Stimulated activated memory B cell treated with anti-CD40 and anti-IgM and Interleukin-4, amounts not matched to agents 10 μg/mL and 1 μg/mL and 100 μg/mL, for 72 hours (primary cell): ENCODE measurements around the gene KAT6B.
"Not testable (repeated sequence)": the region's sequence is repeated elsewhere in the genome, so short reads cannot be mapped to it uniquely, and the experiment has no call there.

ENCODE experiments used
- ATAC-seq: fragments of 150-1000 bp; cut with Tn5 transposase; 2 replicates; pipeline ENCODE4 v1.10.0; 2021
- H3K27ac Mint-ChIP-seq: one replicate; pipeline ENCODE4 v1.8.0; 2022; ENCODE audit warnings: mild to moderate bottlenecking, mixed read lengths
- H3K27me3 Mint-ChIP-seq: one replicate; pipeline ENCODE4 v1.8.0; 2022; ENCODE audit warnings: mixed read lengths
- H3K36me3 Mint-ChIP-seq: one replicate; pipeline ENCODE4 v1.8.0; 2022; ENCODE audit warnings: mixed read lengths
- H3K4me1 Mint-ChIP-seq: one replicate; pipeline ENCODE4 v1.8.0; 2022; ENCODE audit warnings: mixed read lengths
- H3K4me3 Mint-ChIP-seq: one replicate; pipeline ENCODE4 v1.8.0; 2022; ENCODE audit warnings: mild to moderate bottlenecking, moderate library complexity, mixed read lengths
- H3K9me3 Mint-ChIP-seq: one replicate; pipeline ENCODE4 v1.8.0; 2022; ENCODE audit warnings: mixed read lengths

The KAT6B gene

DNA sequence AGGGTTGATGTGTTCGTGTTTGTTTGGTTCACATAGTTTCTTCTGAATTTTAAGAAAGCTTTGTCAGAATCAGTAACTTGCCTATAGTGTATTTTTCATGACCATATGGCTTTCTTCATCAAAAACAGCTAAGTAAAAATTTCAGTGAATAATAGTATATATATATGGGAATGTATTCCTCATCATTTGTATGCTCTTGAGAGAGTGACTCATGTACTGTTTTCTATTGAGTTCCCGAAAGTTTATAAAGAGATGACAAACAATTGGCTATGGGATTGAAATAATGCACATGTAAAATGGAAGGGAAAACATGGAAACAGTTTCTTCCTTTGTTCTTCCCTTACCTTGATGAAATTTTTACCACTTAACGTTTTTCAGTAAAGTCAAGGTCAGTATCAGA lies 56.4 kb downstream of the KAT6B start:
- Mint-ChIP-seq H3K4me1 (peaks cover 21% of the 10 kb centered on the region), H3K4me3 (no peak overlapping the region), H3K9me3 (no peaks in the 10 kb centered on the region), H3K27me3 (no peaks in the 10 kb centered on the region), H3K27ac (no peak overlapping the region), H3K36me3 (peaks cover 17% of the 10 kb centered on the region)
- no peak for ATAC-seq

DNA sequence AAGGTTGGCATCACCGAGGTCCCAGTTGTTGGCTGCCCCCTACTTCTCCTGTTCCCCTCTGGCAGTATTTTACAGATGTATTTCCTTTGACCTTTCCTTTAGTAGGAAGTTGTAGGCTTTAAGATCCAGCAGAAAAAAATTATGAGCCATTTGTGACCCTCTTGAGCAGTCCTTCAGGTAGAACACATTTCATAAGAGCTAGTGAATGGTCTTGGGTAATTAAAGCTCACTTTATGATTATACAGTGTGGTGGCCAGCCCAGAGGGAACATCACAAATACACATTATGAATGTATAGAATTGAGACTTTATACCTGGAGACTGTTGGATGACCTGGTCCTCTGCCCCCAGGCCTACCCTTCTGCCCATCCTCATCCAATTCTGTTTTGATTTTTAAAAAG lies 57.0 kb downstream of the KAT6B start:
- Mint-ChIP-seq H3K27ac (no peak overlapping the region), H3K27me3 (no peaks in the 10 kb centered on the region), H3K36me3 (peaks cover 17% of the 10 kb centered on the region), H3K4me1 (peaks cover 27% of the 10 kb centered on the region), H3K4me3 (no peak overlapping the region), H3K9me3 (no peaks in the 10 kb centered on the region)
- no peak for ATAC-seq

DNA sequence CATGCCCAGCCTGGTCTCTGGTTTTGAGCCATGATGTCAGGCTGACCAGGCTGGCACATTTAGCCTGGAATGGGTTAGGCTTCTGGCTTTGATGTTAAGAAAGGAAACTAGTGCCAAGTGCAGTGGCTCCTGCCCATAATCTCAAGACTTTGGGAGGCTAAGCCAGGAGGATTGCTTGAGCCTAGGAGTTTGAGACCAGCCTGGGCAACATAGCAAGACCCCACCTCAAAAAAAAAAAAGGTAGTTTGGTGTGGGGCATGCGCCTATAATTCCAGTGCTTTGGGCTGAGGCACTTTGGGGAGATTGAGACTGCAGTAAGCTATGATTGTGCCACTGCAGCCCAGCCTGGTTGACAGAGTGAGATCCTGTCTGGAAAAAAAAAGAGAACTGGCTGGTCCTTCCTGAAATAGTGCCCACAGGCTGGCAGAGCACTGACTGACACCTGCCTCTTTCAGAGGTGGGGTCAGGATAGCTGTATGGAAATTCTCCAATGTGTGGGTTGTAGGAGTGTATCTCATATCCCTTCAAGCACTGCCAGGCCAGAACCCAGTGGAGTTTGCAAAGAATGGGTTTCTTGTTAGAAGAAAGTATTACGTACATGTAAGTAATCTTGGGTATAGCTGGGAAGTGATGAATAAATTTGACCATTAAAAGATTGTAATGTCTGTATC lies 61.3 kb downstream of the KAT6B start:
- H3K36me3 Mint-ChIP-seq: peaks cover 21% of the 10 kb centered on the region
- peaks cover 52% of the 10 kb centered on the region for H3K4me1 Mint-ChIP-seq
- no peaks in the 10 kb centered on the region for H3K9me3 Mint-ChIP-seq
- H3K27me3 Mint-ChIP-seq: no peaks in the 10 kb centered on the region
- H3K4me3 Mint-ChIP-seq: no peak overlapping the region
- ATAC-seq: no peak
- H3K27ac Mint-ChIP-seq: no peak overlapping the region

DNA sequence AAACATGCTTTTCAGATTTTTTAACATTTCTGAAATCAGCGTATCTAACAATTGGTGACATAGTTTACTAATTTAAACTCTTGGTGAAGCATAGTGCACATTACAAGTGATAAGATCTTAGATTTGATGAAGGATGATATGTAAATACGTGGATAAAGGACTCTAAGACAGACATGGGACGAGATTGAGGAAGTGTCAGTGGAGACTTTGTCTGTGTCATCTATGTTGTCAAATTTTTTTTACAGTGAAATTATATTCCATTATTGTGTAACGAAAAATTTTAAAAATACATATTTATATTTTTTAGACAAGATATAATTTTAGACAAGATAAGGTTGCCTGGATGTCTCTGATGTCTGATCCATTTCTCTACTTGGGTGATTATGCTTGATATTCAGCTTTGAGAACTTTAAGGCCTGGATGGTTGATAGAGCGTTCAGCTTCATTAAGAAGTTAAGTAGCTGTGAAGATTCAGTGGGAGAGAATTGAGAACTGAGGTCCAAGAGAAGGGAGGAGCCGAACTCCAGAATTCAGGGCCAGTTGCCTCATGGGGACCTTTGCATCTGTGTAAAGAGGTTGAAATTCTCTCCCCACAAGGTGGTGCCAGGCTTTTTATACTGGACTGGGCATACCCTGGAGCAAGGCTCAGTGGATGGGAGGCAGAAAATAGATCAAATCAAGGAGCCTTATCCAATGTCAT lies 62.7 kb downstream of the KAT6B start:
- ATAC-seq: no peak
- H3K27me3 Mint-ChIP-seq: no peaks in the 10 kb centered on the region
- H3K4me3 Mint-ChIP-seq: no peak overlapping the region
- H3K9me3 Mint-ChIP-seq: no peaks in the 10 kb centered on the region
- H3K27ac Mint-ChIP-seq: peak overlapping the region; percentile 25
- H3K36me3 Mint-ChIP-seq: peaks cover 28% of the 10 kb centered on the region
- H3K4me1 Mint-ChIP-seq: peaks cover 47% of the 10 kb centered on the region

DNA sequence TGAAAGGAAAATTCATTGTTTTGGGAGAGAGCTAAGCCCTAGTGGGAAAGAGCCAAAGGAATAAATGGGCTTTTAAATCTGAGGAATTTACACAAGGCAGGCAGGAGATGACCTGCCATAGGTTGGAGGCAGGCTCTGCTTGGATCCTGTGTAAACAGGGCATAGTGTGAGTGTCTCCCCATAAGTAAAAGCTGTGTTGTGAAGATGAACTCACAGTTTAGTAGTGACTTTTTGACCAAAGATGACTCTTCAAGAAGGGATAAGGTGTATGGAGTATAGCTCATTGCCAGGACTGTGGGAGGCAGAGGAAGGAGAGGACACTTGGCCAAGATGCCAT lies 63.2 kb downstream of the KAT6B start:
- Mint-ChIP-seq H3K36me3 (peaks cover 30% of the 10 kb centered on the region), H3K9me3 (no peaks in the 10 kb centered on the region), H3K27me3 (no peaks in the 10 kb centered on the region), H3K4me3 (no peak overlapping the region), H3K4me1 (peaks cover 50% of the 10 kb centered on the region), H3K27ac (peak overlapping the region; percentile 25)
- ATAC-seq: no peak

DNA sequence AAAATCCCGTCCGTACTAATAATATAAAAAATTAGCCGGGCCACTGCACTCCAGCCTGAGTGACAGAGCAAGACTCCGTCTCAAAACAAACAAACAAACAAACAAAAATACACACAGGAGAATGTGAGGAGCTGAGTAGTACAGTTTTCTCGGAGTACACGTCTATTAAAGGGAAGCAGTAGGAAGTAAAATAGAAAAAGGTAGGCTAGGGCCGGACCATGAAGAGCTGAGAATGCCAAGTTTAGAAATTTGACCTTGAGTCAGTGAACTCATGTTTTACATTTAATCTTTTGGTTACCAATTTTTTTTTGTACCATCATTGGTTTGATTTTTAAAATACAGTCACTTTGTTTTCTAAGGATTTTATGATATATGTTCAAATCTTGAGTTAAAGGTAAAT lies 64.1 kb downstream of the KAT6B start:
- no peaks in the 10 kb centered on the region for H3K9me3 Mint-ChIP-seq

DNA sequence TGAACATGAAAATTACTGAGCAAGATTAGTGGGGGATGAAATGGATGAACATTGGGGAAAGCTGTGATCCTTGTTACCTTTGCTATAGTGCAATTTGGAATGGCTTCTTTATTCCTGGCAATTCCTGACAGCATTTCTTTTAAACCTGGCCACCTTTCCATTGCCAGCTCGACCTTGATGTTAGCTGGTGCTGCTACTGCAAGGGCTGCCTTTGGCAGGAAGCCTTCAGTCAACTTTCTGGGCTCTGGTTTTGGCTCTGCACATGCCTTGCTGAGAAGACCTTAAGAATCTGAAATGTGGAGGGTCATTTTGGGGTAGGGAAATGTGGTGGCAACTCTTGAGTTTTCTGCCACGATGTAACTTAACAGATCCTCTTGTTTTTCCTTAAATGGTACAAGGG lies 64.7 kb downstream of the KAT6B start:
- peaks cover 41% of the 10 kb centered on the region for H3K36me3 Mint-ChIP-seq
- H3K9me3 Mint-ChIP-seq: no peaks in the 10 kb centered on the region
- ATAC-seq: no peak
- peaks cover 65% of the 10 kb centered on the region for H3K4me1 Mint-ChIP-seq
- H3K4me3 Mint-ChIP-seq: no peak overlapping the region
- H3K27ac Mint-ChIP-seq: no peak overlapping the region
- no peaks in the 10 kb centered on the region for H3K27me3 Mint-ChIP-seq

More for the DNA sequence above, 64.1 kb downstream of the KAT6B start:
- no peak for ATAC-seq
- H3K27me3 Mint-ChIP-seq: no peaks in the 10 kb centered on the region
- H3K4me1 Mint-ChIP-seq: peaks cover 59% of the 10 kb centered on the region
- no peak overlapping the region for H3K27ac Mint-ChIP-seq
- H3K4me3 Mint-ChIP-seq: no peak overlapping the region
- peaks cover 35% of the 10 kb centered on the region for H3K36me3 Mint-ChIP-seq

DNA sequence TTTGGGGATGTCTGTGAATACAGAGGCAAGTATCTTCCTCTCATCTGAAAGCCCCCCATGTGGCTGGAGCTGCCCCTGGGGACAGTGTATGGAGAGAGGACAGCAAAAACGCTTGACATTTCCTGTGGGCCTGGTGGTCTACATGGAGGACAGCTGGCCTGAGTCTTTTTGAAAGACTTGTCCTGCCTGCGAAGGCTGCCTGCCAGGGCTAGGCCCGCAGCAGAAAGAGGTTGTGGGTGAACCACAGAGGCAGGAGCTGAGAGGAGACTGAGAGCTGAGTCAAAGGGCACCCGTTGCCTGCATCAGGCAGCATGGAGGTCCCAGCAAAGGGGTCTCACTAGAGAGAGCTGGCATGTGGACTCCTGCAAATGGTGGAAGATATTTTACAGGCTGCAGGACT lies 66.4 kb downstream of the KAT6B start:
- no peaks in the 10 kb centered on the region for H3K27me3 Mint-ChIP-seq
- peaks cover 78% of the 10 kb centered on the region for H3K4me1 Mint-ChIP-seq
- no peaks in the 10 kb centered on the region for H3K9me3 Mint-ChIP-seq
- no peak overlapping the region for H3K27ac Mint-ChIP-seq
- peaks cover 46% of the 10 kb centered on the region for H3K36me3 Mint-ChIP-seq
- no peak overlapping the region for H3K4me3 Mint-ChIP-seq
- ATAC-seq: no peak

DNA sequence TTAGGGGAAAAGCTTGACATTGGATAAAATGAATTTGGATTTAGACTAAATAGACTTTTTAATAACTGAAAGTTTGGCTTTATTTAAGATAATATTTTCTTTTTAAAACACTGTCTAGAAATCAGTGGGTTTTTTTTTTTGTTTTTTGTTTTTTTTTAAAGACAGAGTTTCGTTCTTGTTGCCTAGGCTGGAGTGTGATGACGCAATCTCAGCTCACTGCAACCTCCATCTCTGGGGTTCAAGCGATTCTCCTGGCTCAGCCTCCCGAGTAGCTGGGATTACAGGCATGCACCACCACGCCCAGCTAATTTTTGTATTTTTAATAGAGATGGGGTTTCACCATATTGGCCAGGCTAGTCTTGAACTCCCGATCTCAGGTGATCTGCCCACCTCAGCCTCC lies 66.9 kb downstream of the KAT6B start:
- not testable (repeated sequence) for H3K27ac Mint-ChIP-seq

DNA sequence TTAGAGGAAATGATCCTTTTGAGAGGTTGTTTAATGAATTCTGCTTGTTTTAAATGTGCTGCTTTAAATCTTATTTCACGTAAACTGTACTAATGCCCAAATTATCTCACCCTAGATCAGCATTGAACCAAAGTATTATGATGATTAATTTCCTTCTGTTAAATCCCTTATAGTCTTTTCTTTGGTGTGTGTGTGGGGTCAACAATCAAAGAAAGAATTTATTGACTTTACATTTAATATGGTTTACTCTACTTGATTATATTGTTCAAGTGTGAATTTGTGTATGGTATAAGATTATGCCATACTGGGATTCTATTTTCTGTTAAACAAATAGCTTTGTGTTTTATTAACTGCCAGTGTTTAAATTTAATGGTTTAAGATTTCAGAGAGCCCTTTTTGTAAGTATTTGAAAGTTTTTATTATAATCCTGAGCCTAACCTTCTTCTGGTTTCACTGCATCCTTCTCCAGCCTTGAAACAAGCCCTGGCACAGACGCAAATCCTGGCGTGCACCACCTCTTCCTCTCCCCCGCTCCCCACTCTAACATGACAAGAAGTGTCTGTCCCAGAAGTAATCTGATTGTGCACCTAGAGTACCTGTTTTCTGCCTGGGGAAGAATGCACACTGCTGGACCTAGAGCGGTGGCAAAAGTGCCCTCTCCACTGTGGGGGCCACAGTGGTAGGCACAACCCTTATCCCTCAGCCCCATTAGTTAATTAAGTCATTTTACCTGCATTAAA lies 70.6 kb downstream of the KAT6B start:
- Mint-ChIP-seq H3K36me3 (peaks cover 32% of the 10 kb centered on the region), H3K9me3 (no peaks in the 10 kb centered on the region), H3K4me3 (no peak overlapping the region), H3K27ac (no peak overlapping the region), H3K27me3 (no peaks in the 10 kb centered on the region), H3K4me1 (peaks cover 68% of the 10 kb centered on the region)
- no peak for ATAC-seq

More for the DNA sequence above, 66.9 kb downstream of the KAT6B start:
- H3K9me3 Mint-ChIP-seq, H3K27me3 Mint-ChIP-seq, ATAC-seq, H3K4me3 Mint-ChIP-seq: not testable (repeated sequence)
- Mint-ChIP-seq H3K4me1 (peaks cover 78% of the 10 kb centered on the region), H3K36me3 (peaks cover 46% of the 10 kb centered on the region)

DNA sequence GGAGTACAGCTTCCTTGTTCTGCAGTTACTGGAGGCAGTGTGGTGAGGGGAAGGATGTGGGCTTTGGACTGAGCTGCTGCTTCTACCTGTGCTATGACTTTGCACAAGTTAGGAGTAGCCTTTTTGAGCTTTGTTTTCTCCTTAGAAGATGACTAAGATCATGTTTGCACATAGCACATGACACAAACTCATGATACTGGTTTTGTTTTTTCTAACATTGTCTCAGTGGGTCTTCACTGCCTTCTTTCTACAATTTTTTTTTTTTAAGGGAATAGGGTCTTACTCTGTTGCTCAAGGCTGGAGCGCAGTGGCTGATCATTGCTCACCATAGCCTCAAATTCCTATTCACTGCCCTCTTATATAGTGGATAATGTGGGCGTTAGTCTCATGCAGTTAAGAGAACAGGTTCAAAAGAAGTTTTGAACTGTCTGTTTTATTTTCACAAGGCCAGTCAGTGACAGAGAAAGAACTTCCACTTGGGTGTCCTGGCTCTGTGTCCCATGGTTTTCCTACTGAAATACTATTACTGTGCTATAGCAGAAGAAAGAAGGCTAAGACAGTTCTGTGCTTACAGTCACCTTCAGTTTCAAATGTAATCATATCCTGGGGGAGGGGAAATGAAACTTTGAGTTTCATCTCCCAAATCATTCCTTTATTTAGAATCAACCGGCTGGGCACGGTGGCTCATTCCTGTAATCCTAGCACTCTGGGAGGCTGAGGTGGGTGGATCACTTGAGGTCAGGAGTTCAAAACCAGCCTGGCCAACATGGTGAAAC lies 72.0 kb downstream of the KAT6B start:
- Mint-ChIP-seq H3K27ac (no peak overlapping the region), H3K9me3 (no peaks in the 10 kb centered on the region), H3K27me3 (no peaks in the 10 kb centered on the region), H3K36me3 (peaks cover 22% of the 10 kb centered on the region), H3K4me1 (peaks cover 64% of the 10 kb centered on the region), H3K4me3 (no peak overlapping the region)
- ATAC-seq: peak; percentile 60

DNA sequence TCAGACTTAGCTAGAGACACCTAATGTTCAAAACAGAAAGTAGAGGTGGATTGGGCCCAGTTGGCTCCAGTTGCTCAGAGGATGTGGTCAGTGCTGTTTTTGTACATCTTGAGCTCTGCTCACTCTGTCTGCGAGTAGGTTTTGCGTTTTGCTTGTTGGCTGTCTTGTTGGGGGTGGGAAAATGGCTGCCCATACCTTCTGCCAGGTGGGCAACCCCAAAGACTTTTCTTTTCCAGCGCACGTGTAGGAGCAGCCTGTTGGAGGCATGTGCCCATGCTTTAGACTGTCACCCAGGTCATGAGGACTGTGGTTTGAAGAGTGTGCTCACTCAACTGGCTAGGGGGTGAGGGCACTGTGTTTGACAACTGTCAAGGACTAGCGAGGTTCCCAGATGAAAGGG lies 73.9 kb downstream of the KAT6B start:
- peaks cover 48% of the 10 kb centered on the region for H3K4me1 Mint-ChIP-seq
- ATAC-seq: peak; percentile 60
- no peaks in the 10 kb centered on the region for H3K9me3 Mint-ChIP-seq
- H3K27me3 Mint-ChIP-seq: no peaks in the 10 kb centered on the region
- H3K4me3 Mint-ChIP-seq: no peak overlapping the region
- peak overlapping the region; percentile 38 for H3K27ac Mint-ChIP-seq
- H3K36me3 Mint-ChIP-seq: peaks cover 11% of the 10 kb centered on the region

DNA sequence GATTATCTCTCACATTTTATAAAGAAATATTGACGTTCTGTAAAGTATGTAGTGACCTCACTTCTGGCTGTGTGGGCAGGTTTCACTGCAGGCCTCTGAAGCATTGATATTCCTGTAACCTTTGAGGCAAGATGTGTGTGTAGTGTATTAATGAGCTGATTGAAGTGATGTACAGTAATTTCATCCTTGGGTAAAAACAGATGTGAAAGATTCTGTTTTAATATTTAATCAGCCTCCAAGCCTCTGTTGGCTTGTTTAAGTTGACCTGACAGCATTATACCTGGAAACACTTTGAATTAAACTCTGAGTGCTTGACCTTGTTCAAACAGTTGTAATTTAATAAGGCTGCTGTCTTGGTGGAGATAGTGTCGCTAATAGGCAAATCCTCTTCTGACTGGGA lies 74.9 kb downstream of the KAT6B start:
- Mint-ChIP-seq H3K4me3 (no peak overlapping the region), H3K27me3 (no peaks in the 10 kb centered on the region), H3K27ac (peak overlapping the region; percentile 52), H3K9me3 (no peaks in the 10 kb centered on the region), H3K36me3 (peaks cover 4% of the 10 kb centered on the region), H3K4me1 (peaks cover 41% of the 10 kb centered on the region)
- peak; percentile 71 for ATAC-seq

DNA sequence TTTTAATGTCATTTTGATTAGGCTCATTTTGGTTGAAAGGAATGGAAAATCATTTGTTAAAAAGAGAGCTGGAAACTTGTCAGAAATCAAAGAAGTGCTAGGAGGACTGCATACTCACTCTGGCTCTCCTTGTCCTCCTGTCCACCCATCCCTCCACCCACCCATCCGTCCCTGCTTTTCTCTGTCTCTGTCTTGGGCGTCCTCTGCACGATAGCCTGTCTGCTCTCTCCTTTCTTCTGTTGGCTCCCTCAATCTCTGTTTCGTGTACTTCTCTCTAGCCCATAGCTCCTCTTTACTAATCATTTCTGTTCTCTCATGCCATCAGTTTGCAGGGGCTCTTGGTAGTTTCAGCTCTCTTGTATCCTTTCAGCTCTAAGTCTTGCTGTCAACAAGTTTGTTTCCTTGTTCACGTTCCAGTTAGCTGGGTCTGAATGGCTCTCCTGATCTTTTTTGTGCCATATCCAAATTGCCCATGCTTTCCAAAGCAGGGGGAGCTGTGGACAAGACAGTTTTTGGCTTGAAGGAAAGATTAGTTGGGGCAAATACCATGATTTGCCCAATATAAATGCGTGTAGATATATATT lies 75.6 kb downstream of the KAT6B start:
- Mint-ChIP-seq H3K4me3 (no peak overlapping the region), H3K9me3 (no peaks in the 10 kb centered on the region), H3K27ac (peak overlapping the region; percentile 52), H3K4me1 (peaks cover 41% of the 10 kb centered on the region), H3K27me3 (no peaks in the 10 kb centered on the region), H3K36me3 (peaks cover 4% of the 10 kb centered on the region)
- no peak for ATAC-seq

DNA sequence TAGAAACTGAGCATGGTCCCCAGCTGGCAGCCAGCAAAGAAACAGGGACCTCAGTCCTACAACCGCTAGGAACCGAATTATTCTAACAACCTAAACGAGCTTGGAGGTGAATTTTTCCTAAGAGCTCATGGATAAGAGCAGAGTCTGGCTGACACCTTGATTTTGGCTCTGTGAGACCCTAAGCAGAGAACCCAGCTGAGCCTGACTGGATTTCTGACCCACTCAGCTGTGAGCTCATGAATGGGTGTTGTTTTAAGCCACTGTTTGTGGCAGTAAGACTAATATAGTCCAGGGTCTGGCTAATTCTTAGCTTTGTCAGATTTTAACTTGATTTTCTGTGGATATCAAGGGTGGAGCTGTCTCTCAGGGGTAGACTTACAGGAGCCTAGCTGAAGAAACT lies 77.1 kb downstream of the KAT6B start:
- no peak for ATAC-seq
- Mint-ChIP-seq H3K9me3 (no peaks in the 10 kb centered on the region), H3K36me3 (peaks cover 5% of the 10 kb centered on the region), H3K27ac (no peak overlapping the region), H3K4me1 (peaks cover 27% of the 10 kb centered on the region), H3K4me3 (no peak overlapping the region), H3K27me3 (no peaks in the 10 kb centered on the region)
